Keratinocyte (primary cell): Measurements from ENCODE around the gene ESRRG.

ENCODE experiments used
- CTCF ChIP-seq, 3 experiments: IDR thresholded peaks in 1 of 3; conservative IDR thresholded peaks in 1 of 3; optimal IDR thresholded peaks in 1 of 3; 2 replicates in 2 of 3; 3 replicates in 1 of 3; pipeline versions ENCODE3 to v1.5.1; 2011; ENCODE audit warnings: low read length in 3 of 3, mild to moderate bottlenecking in 3 of 3, moderate library complexity in 2 of 3, control low read depth in 1 of 3, inconsistent platforms in 1 of 3; ENCODE audit not compliant: insufficient read depth in 2 of 3; ENCODE audit errors: extremely low read depth in 1 of 3
- EZH2 ChIP-seq: IDR thresholded peaks from one replicate; pipeline ENCODE4 v1.6.1; 2012; ENCODE audit warnings: inconsistent platforms, mild to moderate bottlenecking, low read length, moderate library complexity

GRCh38 chr1:216660561-216660960 lies 62.7 kb downstream of the ESRRG start:
- TF ChIP-seq CTCF (optimal IDR thresholded peaks at IDR 0.05 in 1 of 3, IDR thresholded peaks at IDR 0.05 in 1 of 3, conservative IDR thresholded peaks at IDR 0.05 in 1 of 3; ENCODE audit: extremely low read depth in 1 of 3, insufficient read depth in 2 of 3, low read length in 3 of 3) (no peak), EZH2 (no peak)
